Activated naive CD4-positive, alpha-beta T cell treated with anti-CD3 and anti-CD28 coated beads, Interleukin-2, amount 10 ng/mL, durations not matched to agents 7 days and 5 days (primary cell): ENCODE data around the gene PRRX1.

Experiments
- CTCF ChIA-PET: fragments of 350-600 bp; sonication (Branson Sonifier 250); formaldehyde crosslinking; loops from one replicate; lab custom pipeline; 2021; ENCODE audit warnings: antibody characterized with exemption; lab: Charles Lee
- DNase-seq: peaks from one replicate; pipeline ENCODE4 v3.0.0-alpha.2; 2020
- H3K27ac Mint-ChIP-seq: one replicate; pipeline ENCODE4 v1.8.0; 2021; ENCODE audit warnings: mild to moderate bottlenecking, moderate library complexity, mixed read lengths
- H3K27me3 Mint-ChIP-seq: one replicate; pipeline ENCODE4 v1.8.0; 2021; ENCODE audit warnings: mild to moderate bottlenecking, mixed read lengths
- H3K36me3 Mint-ChIP-seq: one replicate; pipeline ENCODE4 v1.8.0; 2021; ENCODE audit warnings: mixed read lengths
- H3K4me1 Mint-ChIP-seq: one replicate; pipeline ENCODE4 v1.8.0; 2021; ENCODE audit warnings: mixed read lengths
- H3K4me3 Mint-ChIP-seq: one replicate; pipeline ENCODE4 v1.8.0; 2021; ENCODE audit warnings: mild to moderate bottlenecking, moderate library complexity, mixed read lengths
- H3K9me3 Mint-ChIP-seq: one replicate; pipeline ENCODE4 v1.8.0; 2021; ENCODE audit warnings: mixed read lengths

Gene PRRX1

GRCh38 chr1:170670802-170671628, 7.1 kb downstream of the PRRX1 start:
- Mint-ChIP-seq H3K36me3 (peaks cover 2% of the 10 kb centered on the region), H3K9me3 (no peaks in the 10 kb centered on the region), H3K27ac (no peak overlapping the region), H3K27me3 (peaks cover 66% of the 10 kb centered on the region), H3K4me3 (no peak overlapping the region), H3K4me1 (peaks cover 12% of the 10 kb centered on the region)
- CTCF ChIA-PET = interaction anchor here (1.0 kb wide), 1 partner anchor 642 kb away, joined by 3 read pairs; the partner anchor contains the start of gene FMO4
- peak; percentile 34 for DNase-seq

GRCh38 chr1:170671629-170671963, 7.7 kb downstream of the PRRX1 start:
- H3K27me3 Mint-ChIP-seq = peaks cover 60% of the 10 kb centered on the region
- H3K4me1 Mint-ChIP-seq = peaks cover 10% of the 10 kb centered on the region
- no peak overlapping the region for H3K27ac Mint-ChIP-seq
- peaks cover 2% of the 10 kb centered on the region for H3K36me3 Mint-ChIP-seq
- DNase-seq = no peak
- no peak overlapping the region for H3K4me3 Mint-ChIP-seq
- no peaks in the 10 kb centered on the region for H3K9me3 Mint-ChIP-seq
- CTCF ChIA-PET = interaction anchor here (1.0 kb wide), 1 partner anchor 18 kb away, joined by 5 read pairs; no protein-coding TSS in a partner anchor

GRCh38 chr1:170672316-170672715, 8.4 kb downstream of the PRRX1 start:
- H3K36me3 Mint-ChIP-seq = no peaks in the 10 kb centered on the region
- CTCF ChIA-PET = interaction anchor here (1.0 to 1.1 kb wide), 2 partner anchors 17 to 271 kb away, joined by 3 to 5 read pairs; no protein-coding TSS in a partner anchor
- H3K27me3 Mint-ChIP-seq = peaks cover 53% of the 10 kb centered on the region
- H3K4me1 Mint-ChIP-seq = peaks cover 6% of the 10 kb centered on the region
- no peaks in the 10 kb centered on the region for H3K9me3 Mint-ChIP-seq
- DNase-seq = no peak
- H3K27ac Mint-ChIP-seq = no peak overlapping the region
- no peak overlapping the region for H3K4me3 Mint-ChIP-seq

- Mint-ChIP-seq H3K4me3 (no peak overlapping the region), H3K27me3 (peaks cover 33% of the 10 kb centered on the region), H3K27ac (no peak overlapping the region), H3K4me1 (no peaks in the 10 kb centered on the region), H3K9me3 (no peaks in the 10 kb centered on the region), H3K36me3 (no peaks in the 10 kb centered on the region)
- CTCF ChIA-PET = no interaction called here
- DNase-seq = no peak
These were observed 10.3 kb downstream of the PRRX1 start for GRCh38 chr1:170674239-170674638.

- Mint-ChIP-seq H3K9me3 (no peaks in the 10 kb centered on the region), H3K4me3 (no peak overlapping the region), H3K36me3 (no peaks in the 10 kb centered on the region), H3K27me3 (peaks cover 26% of the 10 kb centered on the region), H3K27ac (no peak overlapping the region), H3K4me1 (no peaks in the 10 kb centered on the region)
- CTCF ChIA-PET = no interaction called here
- DNase-seq = no peak
These were observed 11.1 kb downstream of the PRRX1 start for GRCh38 chr1:170674986-170675385.

- H3K36me3 Mint-ChIP-seq = no peaks in the 10 kb centered on the region
- no peak for DNase-seq
- CTCF ChIA-PET = no interaction called here
- H3K9me3 Mint-ChIP-seq = no peaks in the 10 kb centered on the region
- H3K4me3 Mint-ChIP-seq = no peak overlapping the region
- H3K27me3 Mint-ChIP-seq = peaks cover 17% of the 10 kb centered on the region
- H3K27ac Mint-ChIP-seq = no peak overlapping the region
- no peaks in the 10 kb centered on the region for H3K4me1 Mint-ChIP-seq
These were observed 11.9 kb downstream of the PRRX1 start for GRCh38 chr1:170675865-170676264.

- Mint-ChIP-seq H3K27me3 (peaks cover 9% of the 10 kb centered on the region), H3K27ac (no peak overlapping the region), H3K36me3 (no peaks in the 10 kb centered on the region), H3K9me3 (no peaks in the 10 kb centered on the region), H3K4me3 (no peak overlapping the region), H3K4me1 (no peaks in the 10 kb centered on the region)
- no peak for DNase-seq
- CTCF ChIA-PET = no interaction called here
These were observed 12.7 kb downstream of the PRRX1 start for GRCh38 chr1:170676628-170677027.

- H3K4me3 Mint-ChIP-seq = no peak overlapping the region
- CTCF ChIA-PET = no interaction called here
- H3K27ac Mint-ChIP-seq = no peak overlapping the region
- no peaks in the 10 kb centered on the region for H3K36me3 Mint-ChIP-seq
- no peaks in the 10 kb centered on the region for H3K9me3 Mint-ChIP-seq
- H3K4me1 Mint-ChIP-seq = no peaks in the 10 kb centered on the region
- peaks cover 9% of the 10 kb centered on the region for H3K27me3 Mint-ChIP-seq
- DNase-seq = no peak
These were observed 14.2 kb downstream of the PRRX1 start for GRCh38 chr1:170678027-170678600.

GRCh38 chr1:170680428-170680827, 16.5 kb downstream of the PRRX1 start:
- Mint-ChIP-seq H3K4me1 (no peaks in the 10 kb centered on the region), H3K27me3 (peaks cover 11% of the 10 kb centered on the region), H3K4me3 (no peak overlapping the region), H3K9me3 (no peaks in the 10 kb centered on the region), H3K27ac (no peak overlapping the region), H3K36me3 (no peaks in the 10 kb centered on the region)
- DNase-seq = no peak
- CTCF ChIA-PET = interaction anchor here (1.8 kb wide), 1 partner anchor 9 kb away, joined by 4 read pairs; no protein-coding TSS in a partner anchor

- DNase-seq = no peak
- Mint-ChIP-seq H3K4me3 (no peak overlapping the region), H3K27ac (no peak overlapping the region), H3K4me1 (no peaks in the 10 kb centered on the region), H3K9me3 (no peaks in the 10 kb centered on the region), H3K27me3 (peaks cover 11% of the 10 kb centered on the region), H3K36me3 (no peaks in the 10 kb centered on the region)
- CTCF ChIA-PET = no interaction called here
These were observed 18.2 kb downstream of the PRRX1 start for GRCh38 chr1:170682169-170682568.

GRCh38 chr1:170682809-170683208, 18.9 kb downstream of the PRRX1 start:
- Mint-ChIP-seq H3K4me1 (no peaks in the 10 kb centered on the region), H3K27ac (no peak overlapping the region), H3K36me3 (no peaks in the 10 kb centered on the region), H3K27me3 (peaks cover 11% of the 10 kb centered on the region), H3K4me3 (no peak overlapping the region), H3K9me3 (no peaks in the 10 kb centered on the region)
- CTCF ChIA-PET = no interaction called here
- DNase-seq = no peak

GRCh38 chr1:170685166-170685565, 21.2 kb downstream of the PRRX1 start:
- no peaks in the 10 kb centered on the region for H3K36me3 Mint-ChIP-seq
- H3K4me1 Mint-ChIP-seq = no peaks in the 10 kb centered on the region
- H3K4me3 Mint-ChIP-seq = no peak overlapping the region
- no peak for DNase-seq
- no peaks in the 10 kb centered on the region for H3K9me3 Mint-ChIP-seq
- peaks cover 11% of the 10 kb centered on the region for H3K27me3 Mint-ChIP-seq
- CTCF ChIA-PET = interaction anchor here (0.6 kb wide), 1 partner anchor 772 kb away, joined by 3 read pairs; no protein-coding TSS in a partner anchor
- no peak overlapping the region for H3K27ac Mint-ChIP-seq

- Mint-ChIP-seq H3K36me3 (no peaks in the 10 kb centered on the region), H3K4me1 (no peaks in the 10 kb centered on the region), H3K4me3 (no peak overlapping the region), H3K9me3 (no peaks in the 10 kb centered on the region), H3K27me3 (peaks cover 13% of the 10 kb centered on the region), H3K27ac (no peak overlapping the region)
- DNase-seq = no peak
- CTCF ChIA-PET = no interaction called here
These were observed 22.4 kb downstream of the PRRX1 start for GRCh38 chr1:170686291-170686690.

- no peak for DNase-seq
- Mint-ChIP-seq H3K4me1 (no peaks in the 10 kb centered on the region), H3K27me3 (peaks cover 15% of the 10 kb centered on the region), H3K9me3 (no peaks in the 10 kb centered on the region), H3K36me3 (no peaks in the 10 kb centered on the region), H3K4me3 (no peak overlapping the region), H3K27ac (no peak overlapping the region)
- CTCF ChIA-PET = no interaction called here
These were observed 23.7 kb downstream of the PRRX1 start for GRCh38 chr1:170687621-170688020.

GRCh38 chr1:170691258-170691657, 27.3 kb downstream of the PRRX1 start:
- no peaks in the 10 kb centered on the region for H3K36me3 Mint-ChIP-seq
- no peaks in the 10 kb centered on the region for H3K9me3 Mint-ChIP-seq
- H3K4me1 Mint-ChIP-seq = no peaks in the 10 kb centered on the region
- no peak for DNase-seq
- CTCF ChIA-PET = no interaction called here
- H3K27ac Mint-ChIP-seq = no peak overlapping the region
- H3K4me3 Mint-ChIP-seq = no peak overlapping the region
- H3K27me3 Mint-ChIP-seq = peaks cover 4% of the 10 kb centered on the region
